ENCODE data around the gene DSG3. TPM values are rescaled to one million over a fixed set of nuclear protein-coding genes. Genes with fewer than 3 reads are reported as not detected.

DSG3 gene
- total and polyA plus RNA-seq, 2 of the 13 experiments (the other 11 are each of a cell fraction or from before 2014, with no cell fraction given) = not detected

DNA sequence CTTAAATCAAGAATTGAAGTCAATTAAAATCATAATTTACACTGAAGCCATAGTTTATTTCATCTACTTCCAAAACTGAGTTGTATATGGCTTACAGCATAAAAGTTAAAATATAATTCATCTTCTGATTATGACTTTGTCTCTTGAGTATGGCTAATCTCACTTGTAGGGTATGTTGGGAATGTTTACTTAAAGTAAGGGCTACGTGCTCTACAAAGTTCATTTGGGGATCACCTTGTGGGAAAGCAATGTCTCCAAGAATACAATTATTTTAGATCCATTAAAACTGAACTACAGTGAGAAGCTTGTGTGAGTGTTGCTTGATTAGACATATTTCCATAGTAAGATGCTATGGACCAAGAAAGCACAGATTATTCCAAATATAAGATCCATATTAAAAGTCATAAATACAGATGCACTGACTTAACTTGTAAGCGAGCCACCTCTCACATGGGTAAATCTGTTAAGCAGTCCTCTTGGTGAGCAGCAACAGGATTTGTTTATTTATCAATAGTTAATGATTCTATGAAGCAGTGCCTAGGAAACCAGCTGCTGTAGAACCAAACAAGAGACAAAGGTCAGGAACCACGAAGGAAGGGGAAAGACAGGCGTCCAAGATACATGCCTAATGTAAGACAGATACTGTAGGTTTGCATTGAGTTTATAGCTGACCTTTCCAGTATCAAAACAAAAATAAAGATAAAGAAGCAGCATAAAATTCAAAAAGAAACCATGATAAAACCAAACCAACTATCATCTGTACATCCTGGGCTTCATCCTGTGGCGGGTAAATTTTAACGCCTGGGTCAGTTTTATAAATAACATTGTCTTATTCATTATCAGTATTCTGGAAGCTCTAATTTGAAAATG, 46.1 kb upstream of the DSG3 start (continued):
- TF ChIP-seq, protein P1, sequence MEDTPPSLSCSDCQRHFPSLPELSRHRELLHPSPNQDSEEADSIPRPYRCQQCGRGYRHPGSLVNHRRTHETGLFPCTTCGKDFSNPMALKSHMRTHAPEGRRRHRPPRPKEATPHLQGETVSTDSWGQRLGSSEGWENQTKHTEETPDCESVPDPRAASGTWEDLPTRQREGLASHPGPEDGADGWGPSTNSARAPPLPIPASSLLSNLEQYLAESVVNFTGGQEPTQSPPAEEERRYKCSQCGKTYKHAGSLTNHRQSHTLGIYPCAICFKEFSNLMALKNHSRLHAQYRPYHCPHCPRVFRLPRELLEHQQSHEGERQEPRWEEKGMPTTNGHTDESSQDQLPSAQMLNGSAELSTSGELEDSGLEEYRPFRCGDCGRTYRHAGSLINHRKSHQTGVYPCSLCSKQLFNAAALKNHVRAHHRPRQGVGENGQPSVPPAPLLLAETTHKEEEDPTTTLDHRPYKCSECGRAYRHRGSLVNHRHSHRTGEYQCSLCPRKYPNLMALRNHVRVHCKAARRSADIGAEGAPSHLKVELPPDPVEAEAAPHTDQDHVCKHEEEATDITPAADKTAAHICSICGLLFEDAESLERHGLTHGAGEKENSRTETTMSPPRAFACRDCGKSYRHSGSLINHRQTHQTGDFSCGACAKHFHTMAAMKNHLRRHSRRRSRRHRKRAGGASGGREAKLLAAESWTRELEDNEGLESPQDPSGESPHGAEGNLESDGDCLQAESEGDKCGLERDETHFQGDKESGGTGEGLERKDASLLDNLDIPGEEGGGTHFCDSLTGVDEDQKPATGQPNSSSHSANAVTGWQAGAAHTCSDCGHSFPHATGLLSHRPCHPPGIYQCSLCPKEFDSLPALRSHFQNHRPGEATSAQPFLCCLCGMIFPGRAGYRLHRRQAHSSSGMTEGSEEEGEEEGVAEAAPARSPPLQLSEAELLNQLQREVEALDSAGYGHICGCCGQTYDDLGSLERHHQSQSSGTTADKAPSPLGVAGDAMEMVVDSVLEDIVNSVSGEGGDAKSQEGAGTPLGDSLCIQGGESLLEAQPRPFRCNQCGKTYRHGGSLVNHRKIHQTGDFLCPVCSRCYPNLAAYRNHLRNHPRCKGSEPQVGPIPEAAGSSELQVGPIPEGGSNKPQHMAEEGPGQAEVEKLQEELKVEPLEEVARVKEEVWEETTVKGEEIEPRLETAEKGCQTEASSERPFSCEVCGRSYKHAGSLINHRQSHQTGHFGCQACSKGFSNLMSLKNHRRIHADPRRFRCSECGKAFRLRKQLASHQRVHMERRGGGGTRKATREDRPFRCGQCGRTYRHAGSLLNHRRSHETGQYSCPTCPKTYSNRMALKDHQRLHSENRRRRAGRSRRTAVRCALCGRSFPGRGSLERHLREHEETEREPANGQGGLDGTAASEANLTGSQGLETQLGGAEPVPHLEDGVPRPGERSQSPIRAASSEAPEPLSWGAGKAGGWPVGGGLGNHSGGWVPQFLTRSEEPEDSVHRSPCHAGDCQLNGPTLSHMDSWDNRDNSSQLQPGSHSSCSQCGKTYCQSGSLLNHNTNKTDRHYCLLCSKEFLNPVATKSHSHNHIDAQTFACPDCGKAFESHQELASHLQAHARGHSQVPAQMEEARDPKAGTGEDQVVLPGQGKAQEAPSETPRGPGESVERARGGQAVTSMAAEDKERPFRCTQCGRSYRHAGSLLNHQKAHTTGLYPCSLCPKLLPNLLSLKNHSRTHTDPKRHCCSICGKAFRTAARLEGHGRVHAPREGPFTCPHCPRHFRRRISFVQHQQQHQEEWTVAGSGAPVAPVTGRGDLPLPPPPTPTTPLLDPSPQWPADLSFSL (CRISPR knock-in tag; IDR thresholded peaks at IDR 0.05) = no peak
- TF ChIP-seq SIX1 (CRISPR knock-in tag; IDR thresholded peaks at IDR 0.05; ENCODE audit: borderline replicate concordance) (no peak), ZNF570 (CRISPR knock-in tag; IDR thresholded peaks at IDR 0.05; ENCODE audit: borderline replicate concordance) (no peak), NR2F1 (CRISPR knock-in tag; IDR thresholded peaks at IDR 0.05) (peak in 1 of 2 experiments; percentile 3; a peak in 1 of 4 replicates), ZNF83 (CRISPR knock-in tag; IDR thresholded peaks at IDR 0.05; ENCODE audit: borderline replicate concordance) (no peak), GPN1 (CRISPR knock-in tag; IDR thresholded peaks at IDR 0.05; ENCODE audit: borderline replicate concordance) (no peak), TBP (CRISPR knock-in tag; IDR thresholded peaks at IDR 0.05) (no peak), NAIF1 (CRISPR knock-in tag; IDR thresholded peaks at IDR 0.05; ENCODE audit: borderline replicate concordance) (no peak), TAF15 (IDR thresholded peaks at IDR 0.05; ENCODE audit: low read depth, low read length, poor library complexity, severe bottlenecking) (no peak), PHF5A (CRISPR knock-in tag; IDR thresholded peaks at IDR 0.05; ENCODE audit: low read depth, unreplicated experiment) (peak; percentile 25), ADNP (CRISPR knock-in tag; IDR thresholded peaks at IDR 0.05) (no peak), MEIS1 (CRISPR knock-in tag; IDR thresholded peaks at IDR 0.05; ENCODE audit: borderline replicate concordance) (no peak), ZNF616 (CRISPR knock-in tag; IDR thresholded peaks at IDR 0.05; ENCODE audit: low read depth) (no peak), ZNF446 (CRISPR knock-in tag; IDR thresholded peaks at IDR 0.05) (no peak), ZNF44 (CRISPR knock-in tag; IDR thresholded peaks at IDR 0.05) (no peak), TGIF2 (CRISPR knock-in tag; IDR thresholded peaks at IDR 0.05) (no peak), ASH2L (IDR thresholded peaks at IDR 0.05; ENCODE audit: insufficient read length, low read depth, low read length) (peak; percentile 87), RORA (CRISPR knock-in tag; IDR thresholded peaks at IDR 0.05) (no peak)
- TF ChIP-seq, protein P2, sequence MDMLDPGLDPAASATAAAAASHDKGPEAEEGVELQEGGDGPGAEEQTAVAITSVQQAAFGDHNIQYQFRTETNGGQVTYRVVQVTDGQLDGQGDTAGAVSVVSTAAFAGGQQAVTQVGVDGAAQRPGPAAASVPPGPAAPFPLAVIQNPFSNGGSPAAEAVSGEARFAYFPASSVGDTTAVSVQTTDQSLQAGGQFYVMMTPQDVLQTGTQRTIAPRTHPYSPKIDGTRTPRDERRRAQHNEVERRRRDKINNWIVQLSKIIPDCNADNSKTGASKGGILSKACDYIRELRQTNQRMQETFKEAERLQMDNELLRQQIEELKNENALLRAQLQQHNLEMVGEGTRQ (IDR thresholded peaks at IDR 0.05; ENCODE audit: low read depth, low read length) = no peak
- TF ChIP-seq, protein P2 (CRISPR knock-in tag; IDR thresholded peaks at IDR 0.05; ENCODE audit: borderline replicate concordance) = no peak
